NCI-H774 (cell line): ENCODE measurements around the gene C1orf105.
"Not testable (repeated sequence)": the region's sequence is repeated elsewhere in the genome, so short reads cannot be mapped to it uniquely, and the experiment has no call there.

Source experiments
- DNase-seq: peaks from one replicate; lab custom pipeline; 2025; lab: John Stamatoyannopoulos, UW

The C1orf105 gene

GRCh38 chr1:172487550-172487949 is 67.1 kb downstream of the C1orf105 start:
- no peak for DNase-seq

GRCh38 chr1:172488393-172488792 is 67.9 kb downstream of the C1orf105 start:
- DNase-seq = no peak

- DNase-seq = no peak
Measured at GRCh38 chr1:172489847-172490246, 69.4 kb downstream of the C1orf105 start.

- no peak for DNase-seq
Measured at GRCh38 chr1:172492421-172492820, 71.9 kb downstream of the C1orf105 start.

GRCh38 chr1:172494166-172494565 is 73.7 kb downstream of the C1orf105 start:
- DNase-seq = no peak

- not testable (repeated sequence) for DNase-seq
Measured at GRCh38 chr1:172496127-172496526, 75.6 kb downstream of the C1orf105 start.

DNA sequence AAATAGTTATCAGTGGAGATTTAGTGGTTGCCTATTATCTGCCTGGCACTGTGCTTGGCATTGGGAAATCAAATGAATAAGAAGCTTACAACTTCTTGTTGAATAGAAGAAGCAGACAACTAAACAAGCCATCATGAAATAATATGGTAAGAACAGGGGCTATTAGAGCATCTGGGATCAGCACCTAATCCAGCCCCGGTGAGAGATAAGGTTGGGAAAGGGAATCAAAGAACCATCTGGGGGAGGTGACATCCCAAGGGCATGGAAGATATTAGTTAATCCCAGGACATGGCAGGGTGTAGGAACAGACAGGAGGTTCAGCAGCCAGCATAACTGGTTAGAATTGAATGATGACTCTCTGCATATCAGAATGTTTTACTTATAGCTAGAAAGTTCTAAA is 76.2 kb downstream of the C1orf105 start:
- no peak for DNase-seq

DNA sequence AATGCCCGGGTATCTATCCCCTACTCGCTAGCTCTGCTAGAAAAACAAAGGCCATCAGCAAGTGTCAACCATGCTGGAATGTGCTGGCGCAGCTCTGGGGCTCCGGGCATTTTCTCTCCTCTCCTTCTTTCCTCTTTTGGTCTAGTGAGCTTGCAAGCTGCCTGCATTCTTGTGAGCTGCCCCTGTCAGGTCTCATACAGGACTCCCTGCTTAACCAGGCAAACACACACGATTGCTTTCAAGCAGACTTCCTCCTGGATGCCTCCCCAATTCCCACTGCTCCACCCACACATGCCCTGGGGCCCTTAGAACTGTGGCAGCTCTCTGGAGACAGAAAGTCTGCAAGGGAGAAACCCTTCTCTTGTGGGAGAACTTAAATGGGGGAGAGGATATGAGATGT is 76.7 kb downstream of the C1orf105 start:
- no peak for DNase-seq

GRCh38 chr1:172498857-172499256 is 78.4 kb downstream of the C1orf105 start:
- DNase-seq = no peak

GRCh38 chr1:172499636-172500141 is 79.2 kb downstream of the C1orf105 start:
- DNase-seq = no peak

DNA sequence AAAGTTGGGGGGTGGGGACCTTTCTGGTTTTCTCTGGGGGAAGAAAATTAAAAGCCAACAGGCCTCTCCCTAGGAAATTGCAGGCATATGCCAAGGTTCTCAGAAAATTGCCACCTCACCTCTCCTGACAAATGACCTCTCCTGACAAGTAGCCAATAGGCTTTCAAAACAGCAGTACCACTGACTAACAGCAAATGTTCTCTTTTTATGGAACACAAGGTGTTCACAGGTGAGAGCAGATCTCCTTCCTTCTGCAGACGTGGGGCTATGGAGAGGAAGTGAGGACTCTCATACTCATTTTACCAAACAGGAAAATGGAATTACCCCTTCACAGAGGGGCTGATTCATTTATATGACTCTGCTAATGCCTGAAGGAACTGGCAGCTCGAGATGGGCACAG is 79.7 kb downstream of the C1orf105 start:
- DNase-seq = no peak

- no peak for DNase-seq
Measured at GRCh38 chr1:172507741-172508140, 87.3 kb downstream of the C1orf105 start.

DNA sequence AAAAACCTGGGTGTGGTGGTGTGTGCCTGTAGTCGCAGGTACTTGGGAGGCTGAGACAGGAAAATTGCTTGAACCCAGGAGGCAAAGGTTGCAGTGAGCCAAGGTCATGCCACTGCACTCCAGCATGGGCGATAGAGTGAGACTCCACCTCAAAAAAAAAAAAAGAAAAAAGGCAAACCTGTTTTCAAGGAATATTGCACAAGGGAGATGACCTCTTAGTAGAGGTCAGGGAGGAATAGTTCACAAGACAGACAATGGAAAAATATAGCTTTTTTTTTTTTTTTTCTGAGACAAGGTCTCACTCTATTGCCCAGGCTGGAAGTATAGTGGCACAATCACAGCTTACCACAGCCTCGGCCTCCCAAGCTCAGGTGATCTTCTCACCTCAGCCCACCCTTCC is 90.0 kb downstream of the C1orf105 start:
- no peak for DNase-seq

- no peak for DNase-seq
Measured at GRCh38 chr1:172512591-172512990, 92.1 kb downstream of the C1orf105 start.

GRCh38 chr1:172513479-172513878 is 93.0 kb downstream of the C1orf105 start:
- no peak for DNase-seq

DNA sequence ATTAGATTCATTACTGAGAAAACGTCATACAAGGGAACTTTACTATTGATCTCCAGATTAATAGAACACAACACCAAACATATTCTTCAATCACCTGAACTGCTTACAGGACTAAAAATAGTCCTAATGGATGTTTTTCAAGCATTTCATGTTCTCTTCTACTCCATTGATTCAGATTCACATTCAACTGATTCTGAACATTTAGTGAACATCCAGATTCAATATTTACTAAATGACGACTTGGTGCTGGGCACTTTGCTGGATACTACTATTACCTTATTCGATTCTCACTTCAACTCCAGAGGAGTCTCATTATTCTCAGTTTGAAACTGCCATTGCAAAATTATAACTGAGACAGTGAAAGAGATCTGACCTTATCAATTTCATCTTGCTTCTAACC is 93.6 kb downstream of the C1orf105 start:
- no peak for DNase-seq

DNA sequence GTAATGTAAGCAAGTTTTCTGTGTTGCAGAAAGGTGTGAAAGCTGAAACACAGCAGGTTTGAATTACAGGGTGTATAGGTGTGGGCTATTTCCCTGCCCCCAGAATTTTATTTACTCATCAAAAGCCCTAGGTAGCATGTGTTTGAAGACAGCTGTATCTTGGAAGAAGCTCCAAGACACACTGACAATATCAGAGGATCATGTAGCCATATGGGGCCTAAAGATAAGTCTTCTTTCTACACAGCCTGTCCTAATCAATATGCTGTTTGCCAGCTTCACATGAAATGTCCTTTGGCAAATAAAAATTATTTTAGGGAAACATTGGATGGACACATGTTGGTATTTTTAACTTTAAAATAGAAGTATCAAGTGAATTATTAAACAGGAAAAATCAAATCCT is 95.0 kb downstream of the C1orf105 start:
- DNase-seq = no peak

- DNase-seq = no peak
Measured at GRCh38 chr1:172515927-172516326, 95.4 kb downstream of the C1orf105 start.

DNA sequence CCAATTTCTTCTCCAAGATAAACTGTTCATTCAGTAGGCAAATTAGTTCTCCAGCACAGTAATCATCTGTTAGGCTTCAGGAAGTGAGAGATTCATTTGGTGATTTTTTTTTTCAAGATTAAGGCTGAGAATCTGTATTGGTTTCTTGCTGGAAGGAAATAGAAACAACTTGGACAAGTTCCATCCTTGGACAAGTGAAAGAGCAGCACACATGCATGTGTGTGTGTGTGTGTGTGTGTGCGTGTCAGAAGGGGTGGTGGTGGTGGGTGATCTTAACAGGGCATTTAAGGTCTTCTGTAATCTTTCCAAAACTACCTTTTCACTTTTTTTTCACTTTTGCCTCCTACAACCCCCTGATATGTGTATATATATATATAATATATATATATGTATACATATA is 96.6 kb downstream of the C1orf105 start:
- no peak for DNase-seq

- no peak for DNase-seq
Measured at GRCh38 chr1:172517545-172517944, 97.1 kb downstream of the C1orf105 start.
